Muscle of arm (tissue), 14 donors: Measurements from ENCODE around the gene IQGAP3. TPM values are rescaled to one million over a fixed set of nuclear protein-coding genes. Genes with fewer than 3 reads are reported as not detected.
"Not testable (repeated sequence)": the region's sequence is repeated elsewhere in the genome, so short reads cannot be mapped to it uniquely, and the experiment has no call there.

Source experiments
- DNase-seq: peaks from one replicate; pipeline ENCODE4 v3.0.0-alpha.2; 2013
- long read RNA-seq, 11 donors: transcript quantifications; one replicate each; lab custom pipeline, GENCODE V29; 2026
- polyA plus RNA-seq, 12 donors: library from polyadenylated mRNA; unstranded; fragments of 120-200 nt; gene quantifications; one replicate each; pipeline ENCODE4 v1.2.1, GENCODE V29; 2013; ENCODE audit not compliant: insufficient read length in 12 of 12

Gene IQGAP3
- polyA plus RNA-seq: 10 to 100 TPM in 1 of 12 donors, 1 to 10 TPM in 10, not detected in 1; 4.6 to 15.7 (median 7.9) TPM
- long read RNA-seq, donor 1, partial matches to known transcripts: 27 of 27 reads
- long read RNA-seq, donor 1, other reads (novel, unspliced or antisense): 0 of 27 reads
- long read RNA-seq, donor 2, partial matches to known transcripts: 7 of 7 reads
- long read RNA-seq, donor 2, other reads (novel, unspliced or antisense): 0 of 7 reads
- long read RNA-seq, donor 3: 0 reads
- long read RNA-seq, donor 4: 0 reads
- long read RNA-seq, donor 5: 0 reads
- long read RNA-seq, donor 6: 0 reads
- long read RNA-seq, donor 7: 0 reads
- long read RNA-seq, donor 8, partial matches to known transcripts: 9 of 9 reads
- long read RNA-seq, donor 8, other reads (novel, unspliced or antisense): 0 of 9 reads
- long read RNA-seq, donor 9: 0 reads
- long read RNA-seq, donor 10, partial matches to known transcripts: 8 of 8 reads
- long read RNA-seq, donor 10, other reads (novel, unspliced or antisense): 0 of 8 reads
- long read RNA-seq, donor 11: 0 reads

DNA sequence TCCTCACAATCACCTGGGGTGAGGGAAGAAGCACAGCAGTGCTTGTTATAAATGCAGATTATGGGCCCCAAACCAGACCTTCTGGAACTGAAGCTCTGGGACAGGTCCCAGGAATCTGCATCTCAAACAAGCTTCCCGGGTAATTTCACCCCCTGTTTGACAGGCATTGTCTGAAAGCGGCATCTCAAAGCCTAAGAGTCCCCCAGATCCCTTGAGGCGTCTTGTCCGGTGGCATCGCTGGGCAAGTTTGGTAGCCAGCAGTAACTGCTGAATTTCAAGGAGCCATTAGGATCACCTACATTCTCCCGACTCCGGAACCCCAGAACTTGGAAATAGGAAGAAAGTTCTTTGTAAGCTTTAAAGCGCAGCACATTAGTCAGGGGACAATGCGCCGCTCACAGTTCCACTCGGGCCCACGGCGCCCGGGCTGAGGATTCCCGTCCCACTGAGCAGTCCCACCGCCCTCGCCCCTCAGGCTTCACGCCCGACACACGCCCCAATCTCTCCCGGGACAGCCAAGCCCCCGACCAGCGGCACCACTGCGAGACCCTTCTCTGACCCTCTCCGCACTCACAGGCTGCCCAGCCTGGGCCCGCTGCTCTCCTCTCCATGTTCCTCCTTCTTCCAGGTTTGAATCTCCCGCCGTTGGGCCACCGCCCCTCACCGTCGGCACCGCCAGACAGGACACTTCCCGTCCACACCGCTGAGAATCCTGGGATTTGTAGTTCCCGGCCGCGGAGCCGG lies at the start of gene IQGAP3:
Gene IQGAP3 (minus strand): TSS at position 647 of the 744 bp plus-strand sequence. CDS start 36 bp downstream, at position 611.
- DNase-seq: peak; percentile 79

DNA sequence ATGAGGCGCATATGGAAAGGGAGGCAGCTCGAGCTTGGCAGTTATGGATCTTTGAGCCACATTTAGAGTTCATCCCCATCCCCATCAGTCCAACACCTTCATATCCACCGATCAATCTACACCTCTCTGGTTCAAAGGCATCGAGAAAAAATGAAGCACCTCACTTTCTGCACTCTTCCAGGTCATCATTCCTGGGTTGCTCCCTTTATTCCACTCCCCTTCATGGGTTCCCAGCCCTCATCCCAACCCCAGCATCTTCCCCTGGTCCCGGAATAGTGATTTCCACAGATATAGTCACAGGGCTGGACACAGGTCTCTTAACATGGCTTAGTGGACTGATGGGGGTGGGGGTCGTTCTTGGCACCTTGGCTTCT lies 47.2 kb upstream of the IQGAP3 start:
- no peak for DNase-seq

DNA sequence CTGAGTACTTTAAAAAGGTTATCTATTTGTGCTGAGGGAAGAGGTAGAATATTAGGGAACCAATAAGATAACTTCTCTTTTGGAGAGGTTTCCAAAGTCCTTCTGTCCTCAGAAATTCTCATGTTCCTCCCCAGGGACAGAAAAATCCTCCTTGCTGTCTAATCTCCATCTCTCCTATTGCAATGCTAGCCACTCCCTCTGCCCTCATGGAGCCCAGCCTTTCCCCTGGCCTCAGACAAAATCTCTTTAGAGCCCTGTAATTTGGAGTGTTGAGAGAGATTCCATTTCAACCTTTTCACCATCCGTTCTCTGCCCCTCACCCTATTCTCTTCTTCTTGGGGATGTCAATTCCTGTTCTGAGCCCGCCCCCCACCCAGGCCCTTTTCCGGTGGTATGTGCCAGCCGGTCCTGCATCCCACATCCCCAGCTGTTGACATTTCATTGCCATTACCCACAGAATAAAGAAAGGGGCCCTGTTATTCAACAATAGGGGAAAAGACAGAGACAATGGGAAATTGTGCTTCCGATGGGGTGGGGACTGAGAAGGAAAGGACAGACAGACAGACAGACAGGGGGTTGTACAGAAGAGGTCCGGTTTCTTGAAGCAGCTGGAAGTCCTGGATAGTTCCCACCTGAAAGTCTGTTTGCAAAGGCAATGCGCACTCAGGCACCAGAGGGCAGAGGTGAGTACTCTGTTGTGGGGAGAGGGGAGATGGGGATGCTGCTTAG lies 46.7 kb upstream of the IQGAP3 start, which contains the start of gene HAPLN2:
Gene HAPLN2 (plus strand): TSS at position 563 of the 729 bp plus-strand sequence. CDS start 4,076 bp downstream, outside the sequence.
- DNase-seq: no peak

DNA sequence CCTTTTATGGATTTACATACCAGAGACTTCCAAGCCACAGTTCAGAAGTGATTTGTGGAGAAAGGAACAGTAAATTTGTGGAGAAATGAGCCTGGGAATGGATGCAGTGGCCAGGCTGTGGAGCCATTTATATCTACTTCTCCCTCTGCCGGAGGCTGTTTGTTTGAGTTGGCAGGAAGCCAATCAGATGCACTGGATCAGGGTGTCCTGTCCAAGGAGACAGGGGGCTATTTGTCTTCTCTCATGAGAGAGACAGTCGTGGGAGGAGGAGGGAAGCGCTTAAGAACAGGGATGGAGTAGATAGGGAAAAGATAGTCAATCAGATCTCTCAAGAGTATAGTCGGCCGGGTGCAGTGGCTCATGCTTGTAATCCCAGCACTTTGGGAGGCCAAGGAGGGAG lies 44.1 kb upstream of the IQGAP3 start:
- no peak for DNase-seq

GRCh38 chr1:156615946-156616345 lies 43.6 kb upstream of the IQGAP3 start:
- DNase-seq: no peak

GRCh38 chr1:156612666-156613065 lies 40.3 kb upstream of the IQGAP3 start:
- no peak for DNase-seq

- DNase-seq: not testable (repeated sequence)
These were observed 37.7 kb upstream of the IQGAP3 start for GRCh38 chr1:156610072-156610471.

- no peak for DNase-seq
These were observed 36.6 kb upstream of the IQGAP3 start for GRCh38 chr1:156608981-156609380.

DNA sequence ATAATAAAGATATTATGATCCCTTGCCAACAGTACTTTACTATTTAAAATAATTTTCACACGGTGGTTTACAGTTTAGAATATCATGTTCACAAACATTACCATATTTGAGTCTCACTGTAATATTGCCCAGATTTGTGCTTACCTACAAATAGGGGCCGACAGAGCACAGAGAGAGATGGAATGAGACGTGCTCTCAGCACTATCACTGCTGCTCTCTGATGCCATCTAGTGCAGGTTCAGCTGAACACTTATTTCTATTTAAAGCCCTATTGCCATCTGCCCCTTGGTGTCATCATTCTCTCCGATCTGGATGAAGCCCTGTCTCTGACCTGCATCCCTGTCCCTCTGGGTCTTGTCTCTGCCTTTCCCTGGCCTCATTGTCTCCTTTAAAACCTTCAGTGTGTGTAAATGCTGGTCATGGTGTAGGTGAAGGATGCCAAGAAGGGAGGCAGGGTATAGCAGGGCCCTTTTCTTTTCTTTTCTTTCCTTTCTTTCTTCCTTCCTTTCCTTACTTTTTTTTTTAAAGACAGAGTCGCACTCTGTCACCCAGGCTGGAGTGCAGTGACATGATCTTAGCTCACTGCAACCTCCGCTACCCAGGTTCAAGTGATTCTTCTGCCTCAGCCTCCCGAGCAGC lies 35.8 kb upstream of the IQGAP3 start:
- peak; percentile 52 for DNase-seq

DNA sequence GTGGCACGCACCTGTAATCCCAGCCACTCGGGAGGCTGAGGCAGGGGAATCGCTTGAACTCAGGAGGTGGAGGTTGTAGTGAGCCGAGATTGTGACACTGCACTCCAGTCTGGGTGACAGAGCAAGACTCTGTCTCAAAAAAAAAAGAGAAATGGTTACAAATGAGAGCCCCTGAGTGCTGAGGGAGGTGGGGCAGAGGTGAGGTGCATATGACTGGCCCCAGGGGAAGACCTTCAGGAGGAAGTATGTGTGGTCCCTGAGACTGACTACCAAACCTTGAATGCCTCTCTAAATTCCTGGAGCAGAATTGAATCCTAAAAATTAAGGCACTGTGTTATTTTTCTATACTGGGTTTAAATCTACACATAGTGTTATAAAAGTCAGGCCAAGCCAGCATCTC lies 35.0 kb upstream of the IQGAP3 start:
- not testable (repeated sequence) for DNase-seq

DNA sequence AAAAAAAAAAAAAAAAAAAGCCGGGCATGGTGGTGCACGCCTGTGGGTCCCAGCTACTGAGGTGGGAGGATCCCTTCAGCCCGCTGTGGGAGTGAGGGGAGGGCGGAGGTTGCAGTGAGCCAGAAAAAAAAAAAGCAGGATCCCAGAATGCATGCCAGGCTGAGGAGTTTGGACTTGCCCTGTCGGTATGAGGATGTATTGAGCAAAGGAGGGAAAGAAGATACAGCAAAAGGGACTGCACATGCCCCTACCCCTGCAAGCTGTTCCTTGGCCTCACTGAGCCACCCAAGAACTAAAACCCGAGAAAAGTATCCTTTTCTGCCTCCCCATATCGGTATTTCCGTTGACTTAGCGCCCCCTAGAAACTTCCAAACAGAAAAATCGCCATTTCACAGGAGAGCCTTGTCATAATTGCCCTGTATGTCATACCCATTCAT lies 30.2 kb upstream of the IQGAP3 start:
- DNase-seq: no peak

GRCh38 chr1:156601892-156602291 lies 29.5 kb upstream of the IQGAP3 start:
- no peak for DNase-seq

- DNase-seq: peak; percentile 87
These were observed 28.9 kb upstream of the IQGAP3 start, which contains the start of gene GPATCH4 for GRCh38 chr1:156601122-156601830. TSS of gene GPATCH4 (minus strand) at chr1:156601479.

- no peak for DNase-seq
These were observed 28.4 kb upstream of the IQGAP3 start for GRCh38 chr1:156600733-156601121.

GRCh38 chr1:156599811-156600210 lies 27.4 kb upstream of the IQGAP3 start:
- DNase-seq: no peak

DNA sequence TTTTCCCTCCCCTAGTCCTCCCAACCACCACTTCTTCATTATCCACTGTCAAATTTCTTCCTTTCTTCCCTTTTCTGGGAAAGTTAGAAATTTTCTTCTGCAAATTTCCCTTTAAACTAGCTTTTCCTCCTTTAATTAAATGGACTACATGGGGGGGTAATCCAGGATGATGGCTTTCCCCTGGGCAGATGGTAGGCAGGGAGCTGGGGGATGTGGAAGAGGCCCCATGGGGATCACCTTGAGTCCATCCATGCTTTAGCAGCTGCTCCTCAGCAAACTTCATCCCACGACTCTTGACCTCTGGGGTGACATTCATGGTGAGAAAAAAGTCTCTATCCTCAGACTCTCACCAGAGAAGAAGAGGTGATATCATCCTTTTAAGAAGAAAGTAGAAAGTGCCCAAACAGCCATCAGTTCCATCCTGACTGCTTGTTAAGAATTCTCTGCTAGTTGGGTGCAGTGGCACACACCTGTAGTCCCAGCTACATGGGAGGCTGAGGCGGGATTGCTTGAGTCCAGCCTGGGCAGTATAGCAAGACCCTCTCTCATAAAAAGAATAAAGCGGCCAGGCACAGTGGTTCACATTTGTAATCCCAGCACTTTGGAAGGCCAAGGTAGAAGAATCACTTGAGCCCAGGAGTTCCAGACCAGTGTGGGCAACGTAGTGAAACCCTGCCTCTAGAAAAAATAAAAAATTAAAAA lies 26.5 kb upstream of the IQGAP3 start:
- no peak for DNase-seq

- no peak for DNase-seq
These were observed 25.8 kb upstream of the IQGAP3 start for GRCh38 chr1:156598125-156598524.

GRCh38 chr1:156596426-156596825 lies 24.1 kb upstream of the IQGAP3 start:
- DNase-seq: no peak

- DNase-seq: no peak
These were observed 22.7 kb upstream of the IQGAP3 start for GRCh38 chr1:156595016-156595415.

GRCh38 chr1:156594190-156594589 lies 21.8 kb upstream of the IQGAP3 start:
- DNase-seq: no peak
